Endothelial cell of umbilical vein (primary cell): ENCODE results near the gene PPM1H. TPM values are rescaled to one million over a fixed set of nuclear protein-coding genes. Genes with fewer than 3 reads are reported as not detected.

Experiments
- BruUV-seq: library from RNA; stranded (reverse); fragments of 400-500 nt; replicated peaks from 2 replicates; lab custom pipeline; 2021; lab: Mats Ljungman, UMichigan
- CTCF ChIA-PET: fragments of 300-600, 350-600 bp; sonication (Branson Sonifier 250); formaldehyde crosslinking; loops from one replicate; lab custom pipeline; 2021; ENCODE audit warnings: antibody characterized with exemption, inconsistent platforms; lab: Charles Lee
- POLR2A ChIA-PET: fragments of 300-600, 350-600 bp; sonication (Branson Sonifier 250); formaldehyde crosslinking; loops from one replicate; lab custom pipeline; 2021; ENCODE audit warnings: antibody characterized with exemption, inconsistent platforms; lab: Charles Lee
- DNase-seq: peaks from one replicate; pipeline ENCODE4 v3.0.0-alpha.2; 2011; ENCODE audit warnings: low read depth, low spot score
- FAIRE-seq: peaks from 2 replicates; lab custom pipeline; 2011; peaks lifted over from hg19 to GRCh38; lab: Jason Lieb, UNC
- H2AFZ ChIP-seq: 2 replicates; pipeline ENCODE4 v1.6.0; 2012; ENCODE audit warnings: low read depth, low read length, control low read depth, inconsistent platforms
- H3K27ac ChIP-seq: 2 replicates; pipeline ENCODE4 v1.5.1; 2011; ENCODE audit warnings: low read depth, mild to moderate bottlenecking, control low read depth, low read length, moderate library complexity; ENCODE audit not compliant: insufficient read depth
- H3K27me3 ChIP-seq, 2 experiments: 2 replicates each; pipeline versions ENCODE4 v1.6.0 to v1.6.1; 2011; ENCODE audit warnings: low read length in 2 of 2, mixed read lengths in 1 of 2; ENCODE audit not compliant: control insufficient read depth in 2 of 2, insufficient read depth in 2 of 2
- H3K36me3 ChIP-seq, 2 experiments: 2 replicates in 1 of 2; 3 replicates in 1 of 2; pipeline ENCODE4 v1.5.1; 2011; ENCODE audit warnings: low read length in 2 of 2, mild to moderate bottlenecking in 1 of 2, moderate library complexity in 1 of 2; ENCODE audit not compliant: control insufficient read depth in 2 of 2, insufficient read depth in 2 of 2; ENCODE audit errors: extremely low read depth in 1 of 2
- H3K4me1 ChIP-seq: 3 replicates; pipeline ENCODE4 v1.5.1; 2011; ENCODE audit warnings: mild to moderate bottlenecking, low read length; ENCODE audit not compliant: control insufficient read depth, insufficient read depth; ENCODE audit errors: extremely low read depth
- H3K4me2 ChIP-seq: 2 replicates; pipeline ENCODE4 v1.6.1; 2011; ENCODE audit warnings: low read length, control low read depth, mixed read lengths; ENCODE audit not compliant: insufficient read depth
- H3K4me3 ChIP-seq, 3 experiments: fragments of 200-600 bp in 1 of 3; sonication (generic), shearing (Covaris generic) in 1 of 3; replicated peaks in 1 of 3; 2 replicates each; pipeline ENCODE4 v1.5.1; 2011 to 2016; ENCODE audit warnings: control low read depth in 3 of 3, low read length in 3 of 3, mild to moderate bottlenecking in 2 of 3, inconsistent platforms in 1 of 3, low read depth in 1 of 3, moderate library complexity in 1 of 3; ENCODE audit not compliant: insufficient read depth in 1 of 3
- H3K79me2 ChIP-seq: 2 replicates; pipeline ENCODE4 v1.6.0; 2012; ENCODE audit warnings: low read length, inconsistent platforms; ENCODE audit not compliant: control insufficient read depth, insufficient read depth
- H3K9ac ChIP-seq: replicated peaks from 2 replicates; pipeline ENCODE3; 2011; ENCODE audit warnings: low read length, control low read depth; ENCODE audit not compliant: insufficient read depth; ENCODE audit errors: extremely low read depth
- H3K9me1 ChIP-seq: replicated peaks from 3 replicates; pipeline ENCODE4 v1.6.0; 2011; ENCODE audit warnings: mild to moderate bottlenecking, low read length; ENCODE audit not compliant: control insufficient read depth, insufficient read depth; ENCODE audit errors: extremely low read depth
- H3K9me3 ChIP-seq: replicated peaks from 2 replicates; pipeline ENCODE4 v1.5.1; 2012; ENCODE audit warnings: low read length, inconsistent platforms; ENCODE audit not compliant: control insufficient read depth, insufficient read depth
- H4K20me1 ChIP-seq: replicated peaks from 2 replicates; pipeline ENCODE3; 2011; ENCODE audit warnings: mild to moderate bottlenecking, low read length; ENCODE audit not compliant: control insufficient read depth, insufficient read depth; ENCODE audit errors: extremely low read depth
- CTCF ChIP-seq, 2 donors: IDR thresholded peaks; 1 replicate in 1 of 2; 2 replicates in 1 of 2; pipeline ENCODE4 v1.5.1; 2011; ENCODE audit warnings: low read length in 2 of 2, mild to moderate bottlenecking in 2 of 2, moderate library complexity in 2 of 2, control low read depth in 1 of 2, inconsistent platforms in 1 of 2, low read depth in 1 of 2; ENCODE audit not compliant: insufficient read depth in 1 of 2; ENCODE audit errors: extremely low read depth in 1 of 2
- EZH2 ChIP-seq: IDR thresholded peaks from 2 replicates; pipeline ENCODE4 v1.6.1; 2012; ENCODE audit warnings: borderline replicate concordance, low read depth, mild to moderate bottlenecking, moderate library complexity, low read length, inconsistent platforms; ENCODE audit not compliant: severe bottlenecking
- FOS ChIP-seq: IDR thresholded peaks from 2 replicates; pipeline ENCODE4 v1.6.1; 2011; ENCODE audit warnings: mild to moderate bottlenecking, low read length, moderate library complexity, borderline replicate concordance; ENCODE audit not compliant: insufficient read depth
- GATA2 ChIP-seq: IDR thresholded peaks from 2 replicates; pipeline ENCODE4 v1.7.0; 2011; ENCODE audit warnings: low read depth, mild to moderate bottlenecking, moderate library complexity, mixed read lengths, low read length; ENCODE audit not compliant: insufficient read length, insufficient read depth
- JUN ChIP-seq: IDR thresholded peaks from 2 replicates; pipeline ENCODE4 v1.6.1; 2011; ENCODE audit warnings: borderline replicate concordance, low read depth; ENCODE audit not compliant: insufficient read length, insufficient read depth
- MAX ChIP-seq: IDR thresholded peaks from 2 replicates; pipeline ENCODE4 v1.6.1; 2011; ENCODE audit not compliant: insufficient read depth, insufficient read length
- MYC ChIP-seq: IDR thresholded peaks from one replicate; pipeline ENCODE4 v1.6.1; 2011; ENCODE audit warnings: mild to moderate bottlenecking, low read depth, low read length
- POLR2A ChIP-seq: IDR thresholded peaks from 2 replicates; pipeline ENCODE4 v1.6.1; 2012; ENCODE audit warnings: low read depth, mild to moderate bottlenecking, control low read depth, low read length
- dilution Hi-C: fragments of 300-500 bp; cut with MboI; formaldehyde crosslinking; loops from one replicate; pipeline ENCODE4 v1.15.0; 2019; ENCODE audit warnings: low sequenced_read_pairs; ENCODE audit not compliant: extremely low pct_ligation_motif_present
- intact Hi-C: fragments of 100-400 bp; cut with micrococcal nuclease; formaldehyde crosslinking; loops from one replicate; pipeline ENCODE4 v1.10.0; 2022
- polyA plus RNA-seq, 4 experiments: library from polyadenylated mRNA; depleted of rRNA in 3 of 4; stranded (reverse) in 3 of 4; unstranded in 1 of 4; fragments of >200 nt; gene quantifications; 2 replicates each; pipeline versions ENCODE4 v1.2.1 to v1.2.3, GENCODE V29; 2011 to 2012; ENCODE audit warnings: missing spikeins in 1 of 4
- total RNA-seq: library from RNA; stranded (reverse); gene quantifications from 2 replicates; pipeline ENCODE4 v1.2.3, GENCODE V29; 2021

Gene PPM1H
- total and polyA plus RNA-seq, 2 donors (not counting 3 experiments of a cell fraction or from before 2014, with no cell fraction given), result 1.0 to 7.2 TPM

- DNase-seq, result no peak
- H3K79me2 ChIP-seq, result no peaks in the 10 kb centered on the region
- no peak overlapping the region for H3K9ac ChIP-seq
- no peaks in the 10 kb centered on the region for H4K20me1 ChIP-seq
- H3K27ac ChIP-seq, result no peak overlapping the region
- intact Hi-C loops, result no loop called here
- no peaks in the 10 kb centered on the region for H3K36me3 ChIP-seq
- no TSS peak for BruUV-seq
- no peak for FAIRE-seq
- H3K27me3 ChIP-seq, result no peaks in the 10 kb centered on the region
- no peak overlapping the region for H3K4me3 ChIP-seq
- no peak overlapping the region for H2AFZ ChIP-seq
- H3K9me1 ChIP-seq, result no peaks in the 10 kb centered on the region
- TF ChIP-seq POLR2A (no peak), FOS (no peak), JUN (no peak), EZH2 (no peak), MAX (no peak), CTCF (IDR thresholded peaks at IDR 0.05; ENCODE audit: extremely low read depth in 1 of 2, insufficient read depth in 1 of 2, low read depth in 1 of 2, low read length in 2 of 2) (no peak), MYC (no peak), GATA2 (no peak)
- peaks cover 4% of the 10 kb centered on the region for H3K4me1 ChIP-seq
- ChIA-PET POLR2A (interaction anchor here (1.2 kb wide), 1 partner anchor 104 kb away, joined by 4 read pairs; no protein-coding TSS in a partner anchor), CTCF (interaction anchor here (1.2 kb wide), 1 partner anchor 28 kb away, joined by 3 read pairs; no protein-coding TSS in a partner anchor)
- no peak overlapping the region for H3K4me2 ChIP-seq
- no peaks in the 10 kb centered on the region for H3K9me3 ChIP-seq
- dilution Hi-C loops, result no loop called here
Measured at GRCh38 chr12:62681306-62681705, 253.6 kb downstream of the PPM1H start.
